ENCODE measurements around the gene CRADD. TPM values are rescaled to one million over a fixed set of nuclear protein-coding genes. Genes with fewer than 3 reads are reported as not detected.

CRADD gene
- total RNA-seq, 1 experiment from 2014 or later: 10.1 TPM

DNA sequence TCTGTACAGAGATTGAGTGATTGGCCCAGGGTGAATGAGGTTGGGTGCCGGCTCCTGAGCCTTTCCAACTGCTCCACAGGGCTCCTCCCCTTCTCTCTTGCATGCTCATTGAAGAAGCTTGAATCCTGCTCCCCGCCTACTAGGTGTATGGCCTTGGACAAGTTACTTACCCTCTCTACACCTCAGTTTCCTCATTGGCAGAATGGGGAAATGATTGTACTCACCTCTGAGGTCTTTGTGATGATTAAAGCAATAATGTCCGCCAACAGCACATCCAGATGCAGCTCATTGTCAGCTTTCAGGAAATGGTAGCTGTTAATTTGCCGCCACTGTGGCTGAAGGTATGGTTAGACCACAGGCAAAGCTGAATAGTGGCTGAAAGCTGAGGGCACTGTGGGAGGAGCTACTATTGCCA is 174.1 kb downstream of the CRADD start:
- TF ChIP-seq CTCF (IDR thresholded peaks at IDR 0.05; ENCODE audit: unreplicated experiment): no peak
- Mint-ChIP-seq H3K27me3 (ENCODE audit: unreplicated experiment) (no peaks in the 10 kb centered on the region), H3K4me1 (ENCODE audit: low read depth, unreplicated experiment) (no peaks in the 10 kb centered on the region), H3K36me3 (ENCODE audit: insufficient read depth, unreplicated experiment) (no peaks in the 10 kb centered on the region), H3K27ac (ENCODE audit: unreplicated experiment) (no peak overlapping the region), H3K4me3 (ENCODE audit: low read depth, unreplicated experiment) (no peak overlapping the region), H3K9me3 (ENCODE audit: low read depth, unreplicated experiment) (peaks cover 3% of the 10 kb centered on the region)
- no peak for DNase-seq
- BruUV-seq (replicated peaks): no TSS peak
- intact Hi-C loops (cut with micrococcal nuclease; ENCODE audit: unreplicated experiment): no loop called here
- CTCF ChIA-PET: no interaction called here

DNA sequence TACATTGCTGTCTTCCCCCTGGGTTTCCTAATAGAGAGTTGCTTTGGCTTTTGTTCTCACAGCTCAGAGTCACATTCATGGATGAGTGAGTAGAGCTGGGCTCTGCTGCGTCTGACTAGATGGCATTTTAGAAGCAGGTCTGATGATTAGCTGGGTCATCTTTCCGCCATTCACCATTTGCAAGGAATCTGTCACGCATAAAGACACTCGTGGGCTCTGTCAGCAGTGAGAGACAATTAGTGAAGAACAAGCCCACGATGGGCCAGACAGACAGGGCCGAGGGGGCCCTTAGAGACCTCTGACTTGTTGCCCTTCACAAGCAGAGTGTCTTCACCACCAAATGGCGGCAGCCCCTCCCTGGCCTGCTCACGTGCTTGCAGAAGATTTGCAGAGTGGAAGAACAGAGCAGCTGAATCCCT is 175.0 kb downstream of the CRADD start:
- no peak for DNase-seq
- Mint-ChIP-seq H3K27ac (ENCODE audit: unreplicated experiment) (no peak overlapping the region), H3K27me3 (ENCODE audit: unreplicated experiment) (no peaks in the 10 kb centered on the region), H3K9me3 (ENCODE audit: low read depth, unreplicated experiment) (peaks cover 3% of the 10 kb centered on the region), H3K36me3 (ENCODE audit: insufficient read depth, unreplicated experiment) (no peaks in the 10 kb centered on the region), H3K4me1 (ENCODE audit: low read depth, unreplicated experiment) (no peaks in the 10 kb centered on the region), H3K4me3 (ENCODE audit: low read depth, unreplicated experiment) (no peak overlapping the region)
- CTCF ChIA-PET: no interaction called here
- no TSS peak for BruUV-seq (replicated peaks)
- intact Hi-C loops (cut with micrococcal nuclease; ENCODE audit: unreplicated experiment): no loop called here
- no peak for TF ChIP-seq CTCF (IDR thresholded peaks at IDR 0.05; ENCODE audit: unreplicated experiment)

GRCh38 chr12:93853698-93854478 is 176.7 kb downstream of the CRADD start:
- no peak overlapping the region for H3K27ac Mint-ChIP-seq (ENCODE audit: unreplicated experiment)
- DNase-seq: no peak
- H3K27me3 Mint-ChIP-seq (ENCODE audit: unreplicated experiment): no peaks in the 10 kb centered on the region
- no peak for TF ChIP-seq CTCF (IDR thresholded peaks at IDR 0.05; ENCODE audit: unreplicated experiment)
- H3K4me1 Mint-ChIP-seq (ENCODE audit: low read depth, unreplicated experiment): no peaks in the 10 kb centered on the region
- no peaks in the 10 kb centered on the region for H3K36me3 Mint-ChIP-seq (ENCODE audit: insufficient read depth, unreplicated experiment)
- H3K9me3 Mint-ChIP-seq (ENCODE audit: low read depth, unreplicated experiment): no peaks in the 10 kb centered on the region
- intact Hi-C loops (cut with micrococcal nuclease; ENCODE audit: unreplicated experiment): no loop called here
- no peak overlapping the region for H3K4me3 Mint-ChIP-seq (ENCODE audit: low read depth, unreplicated experiment)
- BruUV-seq (replicated peaks): no TSS peak
- CTCF ChIA-PET: no interaction called here

GRCh38 chr12:93855261-93855660 is 178.1 kb downstream of the CRADD start:
- no peaks in the 10 kb centered on the region for H3K36me3 Mint-ChIP-seq (ENCODE audit: insufficient read depth, unreplicated experiment)
- no peak overlapping the region for H3K4me3 Mint-ChIP-seq (ENCODE audit: low read depth, unreplicated experiment)
- BruUV-seq (replicated peaks): no TSS peak
- H3K27me3 Mint-ChIP-seq (ENCODE audit: unreplicated experiment): no peaks in the 10 kb centered on the region
- intact Hi-C loops (cut with micrococcal nuclease; ENCODE audit: unreplicated experiment): no loop called here
- no peaks in the 10 kb centered on the region for H3K9me3 Mint-ChIP-seq (ENCODE audit: low read depth, unreplicated experiment)
- TF ChIP-seq CTCF (IDR thresholded peaks at IDR 0.05; ENCODE audit: unreplicated experiment): no peak
- H3K27ac Mint-ChIP-seq (ENCODE audit: unreplicated experiment): no peak overlapping the region
- H3K4me1 Mint-ChIP-seq (ENCODE audit: low read depth, unreplicated experiment): no peaks in the 10 kb centered on the region
- CTCF ChIA-PET: interaction anchor here (0.7 kb wide), 1 partner anchor 24 kb away, joined by 3 read pairs; no protein-coding TSS in a partner anchor
- DNase-seq: no peak
